ENCODE data around the gene NUP98. TPM values are rescaled to one million over a fixed set of nuclear protein-coding genes. Genes with fewer than 3 reads are reported as not detected.

The NUP98 gene
- total RNA-seq, 6 experiments from 2014 or later: 29.7 to 69.0 (median 34.3) TPM

DNA sequence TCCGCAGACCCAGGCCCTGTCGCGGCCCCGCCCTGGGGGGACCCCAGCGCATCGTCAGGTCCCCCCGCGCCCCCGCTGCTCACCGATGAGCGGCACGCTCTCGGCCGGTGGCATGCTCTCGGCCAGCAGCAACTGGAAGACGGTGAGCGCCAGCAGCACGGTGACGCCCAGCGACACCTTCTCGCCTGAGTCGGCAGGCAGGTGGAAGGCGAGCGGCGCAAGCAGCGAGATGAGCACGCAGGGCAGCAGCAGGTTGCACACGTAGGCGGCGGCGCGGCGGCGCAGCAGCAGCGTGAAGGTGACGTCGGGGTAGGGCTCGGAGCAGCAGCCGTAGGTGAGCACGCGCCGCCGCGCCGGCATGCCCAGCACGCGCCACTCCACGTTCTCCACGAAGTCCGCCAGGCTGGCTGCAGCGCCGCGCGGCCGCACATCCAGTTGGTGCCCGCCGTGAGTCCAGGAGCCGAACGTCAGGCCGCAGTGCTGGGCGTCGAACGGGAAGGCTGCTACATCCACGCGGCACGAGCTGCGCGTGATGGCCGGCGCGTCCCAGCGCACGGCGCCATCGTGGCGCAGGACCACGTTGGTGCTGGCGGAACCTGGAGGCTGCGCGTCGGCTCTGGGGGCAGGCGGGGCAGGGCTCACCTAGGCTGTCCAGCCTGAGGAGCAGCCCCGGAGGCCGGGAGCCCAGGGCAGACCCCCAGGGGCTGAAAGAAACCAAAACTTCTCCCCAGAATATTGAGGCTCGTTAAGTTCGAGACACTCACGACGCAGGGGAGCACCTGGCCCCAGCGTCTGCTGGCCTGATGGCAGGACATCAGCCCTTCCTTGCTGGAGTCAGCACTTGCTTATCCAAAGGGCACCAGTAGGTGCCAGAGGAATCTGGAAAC, 130.0 kb downstream of the NUP98 start:
- ATAC-seq: no peak
- TF ChIP-seq POLR2A (IDR thresholded peaks at IDR 0.05): no peak
- TF ChIP-seq, protein P1, sequence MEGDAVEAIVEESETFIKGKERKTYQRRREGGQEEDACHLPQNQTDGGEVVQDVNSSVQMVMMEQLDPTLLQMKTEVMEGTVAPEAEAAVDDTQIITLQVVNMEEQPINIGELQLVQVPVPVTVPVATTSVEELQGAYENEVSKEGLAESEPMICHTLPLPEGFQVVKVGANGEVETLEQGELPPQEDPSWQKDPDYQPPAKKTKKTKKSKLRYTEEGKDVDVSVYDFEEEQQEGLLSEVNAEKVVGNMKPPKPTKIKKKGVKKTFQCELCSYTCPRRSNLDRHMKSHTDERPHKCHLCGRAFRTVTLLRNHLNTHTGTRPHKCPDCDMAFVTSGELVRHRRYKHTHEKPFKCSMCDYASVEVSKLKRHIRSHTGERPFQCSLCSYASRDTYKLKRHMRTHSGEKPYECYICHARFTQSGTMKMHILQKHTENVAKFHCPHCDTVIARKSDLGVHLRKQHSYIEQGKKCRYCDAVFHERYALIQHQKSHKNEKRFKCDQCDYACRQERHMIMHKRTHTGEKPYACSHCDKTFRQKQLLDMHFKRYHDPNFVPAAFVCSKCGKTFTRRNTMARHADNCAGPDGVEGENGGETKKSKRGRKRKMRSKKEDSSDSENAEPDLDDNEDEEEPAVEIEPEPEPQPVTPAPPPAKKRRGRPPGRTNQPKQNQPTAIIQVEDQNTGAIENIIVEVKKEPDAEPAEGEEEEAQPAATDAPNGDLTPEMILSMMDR (IDR thresholded peaks at IDR 0.05): no peak
- intact Hi-C loops (cut with DNase I): no loop called here

DNA sequence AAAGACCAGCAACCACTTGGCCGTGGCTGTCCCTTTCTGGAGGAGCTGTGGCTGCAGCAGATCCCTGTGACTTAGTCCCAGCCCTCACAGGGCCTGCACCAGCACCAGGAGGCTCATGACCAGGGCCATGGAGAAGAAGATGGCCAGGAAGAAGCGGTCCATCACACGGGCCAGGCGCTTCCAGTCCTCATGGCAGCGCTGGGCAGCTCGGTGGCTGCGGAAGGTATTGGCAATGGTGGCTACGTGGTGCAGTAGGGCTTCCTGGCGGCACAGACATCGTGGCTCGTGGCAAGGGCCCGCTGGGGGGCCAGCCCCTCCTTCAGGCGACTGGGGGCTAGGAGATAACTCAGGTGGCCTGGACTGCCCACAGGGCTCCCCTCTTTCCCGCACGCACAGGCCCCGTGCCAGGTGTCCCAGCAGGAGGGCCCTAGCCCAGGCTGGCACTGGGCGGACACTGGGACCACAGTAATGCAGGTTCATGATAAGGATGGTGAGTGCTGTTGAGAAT, 131.3 kb downstream of the NUP98 start:
- H3K36me3 ChIP-seq: peaks cover 0 to 3% (median under 1%) of the 10 kb centered on the region in 4 donors
- no peaks in the 10 kb centered on the region for H3K27me3 ChIP-seq
- no peak for TF ChIP-seq POLR2A (IDR thresholded peaks at IDR 0.05)
- TF ChIP-seq, protein P1 (IDR thresholded peaks at IDR 0.05): no peak
- H3K4me3 ChIP-seq: no peak overlapping the region
- 60% methylated on average over 1 of the region's 17 CpGs for WGBS (ENCODE audit: insufficient coverage, low coverage, low lambda C conversion rate, missing lambda C conversion rate)
- no peaks in the 10 kb centered on the region for H3K4me1 ChIP-seq
- ATAC-seq: no peak
- no peaks in the 10 kb centered on the region for H3K9me3 ChIP-seq
- DNase-seq: no peak
- no peak overlapping the region for H3K27ac ChIP-seq
- intact Hi-C loops (cut with DNase I): no loop called here

More for the DNA sequence above, 130.0 kb downstream of the NUP98 start:
- Histone ChIP-seq H3K4me1 (no peaks in the 10 kb centered on the region), H3K4me3 (no peak overlapping the region), H3K36me3 (peaks cover 0 to 3% (median 1%) of the 10 kb centered on the region in 4 donors), H3K27ac (no peak overlapping the region), H3K27me3 (no peaks in the 10 kb centered on the region), H3K9me3 (no peaks in the 10 kb centered on the region)
- WGBS (ENCODE audit: insufficient coverage, low coverage, low lambda C conversion rate, missing lambda C conversion rate): 97% methylated on average over 30 of the region's 89 CpGs
- no peak for DNase-seq

DNA sequence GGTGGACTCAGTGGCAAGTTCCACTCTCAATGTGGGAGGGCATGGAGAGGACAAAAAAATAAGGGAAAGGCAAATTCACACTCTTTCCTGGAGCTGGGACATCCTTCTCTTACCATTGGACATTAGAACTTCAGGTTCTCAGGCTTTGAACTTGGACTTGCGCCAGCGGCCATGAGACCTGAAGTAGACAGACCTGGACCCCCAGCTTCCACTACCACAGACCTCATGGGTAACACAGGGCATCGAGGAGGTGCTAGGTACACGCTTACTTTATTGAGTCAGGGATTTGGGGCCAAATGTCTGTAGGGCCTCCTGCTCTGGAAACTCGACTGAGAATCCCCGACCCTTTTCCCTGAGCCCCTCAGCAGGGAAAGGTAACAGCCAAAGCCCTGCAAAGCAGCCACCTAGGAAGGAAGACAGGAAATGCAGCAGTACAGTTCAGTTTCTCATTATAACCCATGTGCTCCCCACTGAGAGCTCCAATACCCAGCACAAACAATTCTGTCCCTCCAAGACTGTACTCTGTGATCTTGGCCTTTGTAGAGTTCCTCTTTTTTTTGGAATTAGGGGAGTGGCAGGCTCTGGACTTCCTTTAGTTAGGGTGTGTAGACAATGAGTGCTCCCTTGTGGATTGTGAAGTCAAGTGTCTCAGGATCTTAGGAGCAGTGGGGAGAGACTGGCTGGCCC, 131.9 kb downstream of the NUP98 start:
- DNase-seq (no peak), ATAC-seq (peak in 1 of 4 donors; percentile 20)
- no peaks in the 10 kb centered on the region for H3K27me3 ChIP-seq
- H3K9me3 ChIP-seq: no peaks in the 10 kb centered on the region
- intact Hi-C loops (cut with DNase I): no loop called here
- H3K27ac ChIP-seq: no peak overlapping the region
- no peaks in the 10 kb centered on the region for H3K4me1 ChIP-seq
- WGBS (ENCODE audit: insufficient coverage, low coverage, low lambda C conversion rate, missing lambda C conversion rate): no CpG with 5 or more reads among the region's 6 CpGs
- peaks cover 0 to 3% (median under 1%) of the 10 kb centered on the region in 4 donors for H3K36me3 ChIP-seq
- TF ChIP-seq POLR2A (IDR thresholded peaks at IDR 0.05): no peak
- TF ChIP-seq, protein P1 (IDR thresholded peaks at IDR 0.05): no peak
- no peak overlapping the region for H3K4me3 ChIP-seq

DNA sequence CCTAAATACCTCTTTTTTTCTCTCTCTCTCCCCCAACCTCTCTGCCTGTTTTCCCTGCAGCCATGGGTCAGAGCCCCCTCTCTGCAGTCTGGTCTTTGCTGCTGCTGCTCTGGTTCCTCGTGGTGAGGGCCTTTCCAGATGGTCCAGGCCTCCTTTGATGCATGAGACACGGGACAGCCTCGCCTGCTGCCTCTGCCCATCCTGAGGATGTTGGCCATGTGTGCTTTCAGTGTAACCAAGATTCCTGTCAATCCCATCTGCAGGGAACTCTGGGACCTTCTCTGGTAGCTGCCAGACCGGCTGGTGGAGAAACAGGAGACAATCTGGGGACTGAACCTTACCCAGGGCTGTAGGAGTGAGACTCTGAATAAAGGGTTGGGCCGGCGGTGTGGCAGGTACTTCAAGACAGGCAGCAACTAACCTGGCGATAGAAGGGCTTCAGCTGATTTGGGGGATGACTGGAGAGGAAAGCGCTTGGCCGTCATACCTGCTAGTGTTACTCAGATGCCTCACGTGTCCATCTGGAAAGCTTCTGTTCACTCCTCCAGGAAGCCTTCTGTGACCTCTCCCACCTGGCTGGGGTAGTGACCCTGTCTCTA, 133.2 kb downstream of the NUP98 start:
- Histone ChIP-seq H3K9me3 (no peaks in the 10 kb centered on the region), H3K4me3 (no peak overlapping the region), H3K4me1 (no peaks in the 10 kb centered on the region), H3K27ac (no peak overlapping the region), H3K36me3 (peaks cover 0 to 3% (median 0%) of the 10 kb centered on the region in 4 donors), H3K27me3 (no peaks in the 10 kb centered on the region)
- intact Hi-C loops (cut with DNase I): no loop called here
- WGBS (ENCODE audit: insufficient coverage, low coverage, low lambda C conversion rate, missing lambda C conversion rate): 81% methylated on average over 8 of the region's 10 CpGs
- DNase-seq (no peak), ATAC-seq (no peak)
- no peak for TF ChIP-seq POLR2A (IDR thresholded peaks at IDR 0.05)
- TF ChIP-seq, protein P1 (IDR thresholded peaks at IDR 0.05): no peak

Measured in right lobe of liver (tissue), 6 donors.